GM12878 (cell line): Measurements from ENCODE around the gene DTD1. TPM values are rescaled to one million over a fixed set of nuclear protein-coding genes. Genes with fewer than 3 reads are reported as not detected.
A peak's percentile ranks its signal among the peaks of the same experiment; 100 is the strongest.

Source experiments
- ATAC-seq: fragments of 200-7000 bp; cut with Tn5 transposase; 3 replicates; pipeline ENCODE4 v1.9.1; 2020; ENCODE audit warnings: mild to moderate bottlenecking, moderate library complexity
- BruUV-seq: library from RNA; stranded (reverse); fragments of 400-500 nt; replicated peaks from 2 replicates; lab custom pipeline; 2021; lab: Mats Ljungman, UMichigan
- CTCF ChIA-PET: fragments of 300-600 bp; sonication (Branson Sonifier 250); formaldehyde crosslinking; extraction: SDS; loops from one replicate; lab custom pipeline; 2021; ENCODE audit warnings: inconsistent platforms; lab: Yijun Ruan, JAX
- POLR2A ChIA-PET: fragments of 350-600 bp; formaldehyde crosslinking; extraction: SDS; loops from one replicate; lab custom pipeline; 2021; ENCODE audit warnings: inconsistent platforms; lab: Charles Lee
- RAD21 ChIA-PET: fragments of 300-600 bp; sonication (Branson Sonifier 250); formaldehyde crosslinking; loops from one replicate; lab custom pipeline; 2023; ENCODE audit warnings: antibody characterized with exemption; ENCODE audit not compliant: unreplicated experiment; lab: Charles Lee
- SMC1A ChIA-PET: fragments of 300-600 bp; sonication (Branson Sonifier 250); formaldehyde crosslinking; loops from one replicate; lab custom pipeline; 2023; ENCODE audit not compliant: unreplicated experiment, uncharacterized antibody; lab: Charles Lee
- DNase-seq: peaks from one replicate; pipeline ENCODE4 v3.0.0-alpha.2; 2011; ENCODE audit warnings: low read depth, low spot score
- FAIRE-seq: peaks from 3 replicates; lab custom pipeline; 2011; peaks lifted over from hg19 to GRCh38; lab: Jason Lieb, UNC
- H2AFZ ChIP-seq: 2 replicates; pipeline ENCODE4 v1.6.0; 2011; ENCODE audit warnings: low read depth, low read length, control low read depth; ENCODE audit not compliant: control insufficient read depth
- H3K27ac ChIP-seq: 2 replicates; pipeline ENCODE4 v1.5.1; 2011; ENCODE audit warnings: control low read depth; ENCODE audit not compliant: control insufficient read depth, insufficient read depth
- H3K27me3 ChIP-seq, 2 experiments: replicated peaks in 1 of 2; 2 replicates each; pipeline versions ENCODE4 v1.6.0 to v1.6.1; 2011; ENCODE audit warnings: low read length in 1 of 2; ENCODE audit not compliant: control insufficient read depth in 2 of 2, insufficient read depth in 2 of 2
- H3K36me3 ChIP-seq, 2 experiments: 2 replicates each; pipeline ENCODE4 v1.5.1; 2011; ENCODE audit warnings: low read length in 1 of 2; ENCODE audit not compliant: control insufficient read depth in 2 of 2, insufficient read depth in 2 of 2
- H3K4me1 ChIP-seq: 2 replicates; pipeline ENCODE4 v1.6.1; 2011; ENCODE audit warnings: mild to moderate bottlenecking, low read length, moderate library complexity, mixed read lengths; ENCODE audit not compliant: control insufficient read depth, insufficient read depth
- H3K4me2 ChIP-seq: 2 replicates; pipeline ENCODE4 v1.6.0; 2011; ENCODE audit warnings: control low read depth; ENCODE audit not compliant: control insufficient read depth, insufficient read depth
- H3K4me3 ChIP-seq: fragments of 200-600 bp; sonication (generic); 2 replicates; pipeline ENCODE4 v1.5.1; 2016
- H3K79me2 ChIP-seq: 2 replicates; pipeline ENCODE4 v1.6.0; 2011; ENCODE audit warnings: low read length; ENCODE audit not compliant: control insufficient read depth, insufficient read depth
- H3K9ac ChIP-seq: 2 replicates; pipeline ENCODE4 v1.8.0; 2011; ENCODE audit warnings: low read length, control low read depth, mixed read lengths; ENCODE audit not compliant: control insufficient read depth, insufficient read depth
- H3K9me3 ChIP-seq: replicated peaks from 3 replicates; pipeline ENCODE4 v1.5.1; 2011; ENCODE audit warnings: mild to moderate bottlenecking, low read length; ENCODE audit not compliant: control insufficient read depth, insufficient read depth
- H4K20me1 ChIP-seq: 2 replicates; pipeline ENCODE4 v1.6.0; 2011; ENCODE audit not compliant: control insufficient read depth, insufficient read depth
- ASH2L ChIP-seq: fragments of 300-600, 200-600 bp; sonication (generic); IDR thresholded peaks from 2 replicates; pipeline ENCODE4 v1.6.1; 2017; ENCODE audit warnings: low read depth, mild to moderate bottlenecking, borderline replicate concordance
- ATF7 ChIP-seq: fragments of 450-650 bp; IDR thresholded peaks from 2 replicates; pipeline ENCODE4 v1.6.1; 2016; ENCODE audit warnings: low read depth, mild to moderate bottlenecking
- BHLHE40 ChIP-seq, 2 experiments: fragments of 450-650 bp in 1 of 2; IDR thresholded peaks; 2 replicates each; pipeline ENCODE4 v1.6.1; 2011 to 2017; ENCODE audit warnings: low read depth in 2 of 2, borderline replicate concordance in 1 of 2, improper control_type of control experiment in 1 of 2, low read length in 1 of 2, mild to moderate bottlenecking in 1 of 2
- DPF2 ChIP-seq: fragments of 450-650 bp; IDR thresholded peaks from 2 replicates; pipeline ENCODE4 v1.6.1; 2017; ENCODE audit warnings: mild to moderate bottlenecking
- ESRRA ChIP-seq: IDR thresholded peaks from 2 replicates; pipeline ENCODE4 v1.6.1; 2012; ENCODE audit warnings: mild to moderate bottlenecking, low read length, improper control_type of control experiment
- EZH2 ChIP-seq: IDR thresholded peaks from 2 replicates; pipeline ENCODE4 v1.6.1; 2012; ENCODE audit warnings: low read depth, mild to moderate bottlenecking, control low read depth, inconsistent platforms, low read length, borderline replicate concordance; ENCODE audit not compliant: control insufficient read depth
- LARP7 ChIP-seq: fragments of 450-650 bp; IDR thresholded peaks from 2 replicates; pipeline ENCODE4 v1.6.1; 2017; ENCODE audit warnings: mild to moderate bottlenecking
- NR2C2 ChIP-seq: IDR thresholded peaks from 2 replicates; pipeline ENCODE4 v1.6.1; 2011; ENCODE audit warnings: borderline replicate concordance, low read depth; ENCODE audit not compliant: control insufficient read depth, insufficient read length
- PAX8 ChIP-seq: fragments of 450-650 bp; IDR thresholded peaks from 2 replicates; pipeline ENCODE4 v1.6.1; 2017; ENCODE audit warnings: mild to moderate bottlenecking, moderate library complexity
- PBX3 ChIP-seq: IDR thresholded peaks from 2 replicates; pipeline ENCODE4 v1.6.1; 2011; ENCODE audit warnings: mild to moderate bottlenecking, low read depth, low read length, moderate library complexity; ENCODE audit not compliant: insufficient replicate concordance
- SMC3 ChIP-seq: IDR thresholded peaks from 2 replicates; pipeline ENCODE4 v1.6.1; 2011; ENCODE audit warnings: low read length, improper control_type of control experiment, borderline replicate concordance
- SUZ12 ChIP-seq: fragments of 200-600 bp; sonication (generic); IDR thresholded peaks from one replicate; pipeline ENCODE4 v1.6.1; 2018; ENCODE audit warnings: antibody characterized with exemption, mild to moderate bottlenecking; ENCODE audit not compliant: unreplicated experiment
- TCF3 ChIP-seq: IDR thresholded peaks from 2 replicates; pipeline ENCODE4 v1.6.1; 2012; ENCODE audit warnings: low read depth, mild to moderate bottlenecking, low read length, borderline replicate concordance; ENCODE audit not compliant: insufficient read depth
- ZNF274 ChIP-seq: IDR thresholded peaks from one replicate; pipeline ENCODE4 v1.8.0; 2011; ENCODE audit not compliant: insufficient read length, insufficient read depth
- ZNF622 ChIP-seq: fragments of 450-650 bp; IDR thresholded peaks from 2 replicates; pipeline ENCODE4 v1.6.1; 2017; ENCODE audit warnings: mild to moderate bottlenecking, inconsistent platforms
- WGBS: methylation state at CpG from one replicate; pipeline ENCODE4 v1.1.6; 2016; ENCODE audit warnings: low lambda C conversion rate; ENCODE audit not compliant: insufficient replicate concordance, insufficient coverage; ENCODE audit errors: missing lambda C conversion rate; 5-methylcytosine and 5-hydroxymethylcytosine counted together
- in situ Hi-C: fragments of 300-500 bp; cut with MboI; formaldehyde crosslinking; loops from 9 replicates; pipeline ENCODE4 v1.14.3; 2018; ENCODE audit warnings: mixed read lengths
- intact Hi-C: fragments of 100-400 bp; cut with micrococcal nuclease; formaldehyde crosslinking; loops from one replicate; pipeline ENCODE4 v1.14.2; 2022; ENCODE audit not compliant: unreplicated experiment
- polyA plus RNA-seq, 11 experiments: library from polyadenylated mRNA; depleted of rRNA in 4 of 11; unstranded in 6 of 11; stranded (reverse) in 5 of 11; fragments of >200 nt; fragmentation: Nextera tagmentation in 4 of 11; fragmentation: Illumina TruSeq in 1 of 11; extraction: Ambion mirVana in 4 of 11; extraction: Trizol in 1 of 11; gene quantifications; 1 replicate in 1 of 11; 2 replicates in 10 of 11; pipeline versions ENCODE4 v1.2.1 to v1.2.3, GENCODE V29; 2011 to 2016; ENCODE audit warnings: inconsistent platforms in 2 of 11, missing spikeins in 2 of 11, low read depth in 1 of 11
- total RNA-seq, 4 experiments: library from RNA; depleted of rRNA in 3 of 4; stranded (reverse); fragments of >200 nt in 3 of 4; fragmentation: Illumina TruSeq in 1 of 4; extraction: Trizol in 1 of 4; gene quantifications; 2 replicates each; pipeline versions ENCODE4 v1.2.1 to v1.2.3, GENCODE V29; 2013 to 2021
- TF ChIP-seq, protein P1 (sequence below): fragments of 450-650 bp; IDR thresholded peaks from 2 replicates; pipeline ENCODE4 v1.6.1; 2017; ENCODE audit warnings: mild to moderate bottlenecking, moderate library complexity

DTD1 gene
- total and polyA plus RNA-seq, 10 of the 15 experiments (the other 5 are each of a cell fraction or from before 2014, with no cell fraction given), result 24.3 to 99.8 (median 63.3) TPM

GRCh38 chr20:18566892-18567738 lies 20.7 kb upstream of the DTD1 start, which contains the start of gene SMIM26 (continued):
- TF ChIP-seq PBX3 (no peak), ASH2L (no peak), ZNF622 (no peak), EZH2 (no peak), SUZ12 (no peak), TCF3 (peak; percentile 55; the same call in 1 of the 2 replicates), ZNF274 (no peak)

DNA sequence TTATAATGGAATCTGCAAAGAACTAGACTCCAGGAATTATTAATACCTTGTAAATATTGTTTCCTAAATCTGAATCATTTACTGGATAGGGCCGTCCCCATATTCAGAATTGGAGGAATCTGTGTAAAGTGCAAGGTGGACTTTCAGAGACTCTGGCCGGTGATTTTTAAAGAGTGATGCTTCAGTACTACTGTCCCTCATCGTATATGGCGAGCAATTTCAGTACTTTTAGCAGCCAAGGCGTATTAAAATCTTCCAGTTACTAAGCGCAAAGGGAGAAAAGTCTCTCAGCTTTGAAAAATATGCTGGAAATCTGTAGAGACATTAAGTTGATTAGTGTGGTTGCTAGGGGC lies 20.1 kb upstream of the DTD1 start:
- ATAC-seq (peak; percentile 51), DNase-seq (no peak), FAIRE-seq (peak; percentile 7)
- Histone ChIP-seq H2AFZ (peak overlapping the region; percentile 87), H3K27me3 (no peaks in the 10 kb centered on the region), H3K27ac (peak overlapping the region; percentile 78), H3K79me2 (peaks cover 16% of the 10 kb centered on the region), H3K4me3 (peak overlapping the region; percentile 98), H3K9ac (peak overlapping the region; percentile 83), H3K36me3 (peaks cover 0 to 5% of the 10 kb centered on the region in 2 experiments; a peak in 1 of 4 replicates), H3K4me2 (peak overlapping the region; percentile 69; the same call in 1 of the 2 replicates), H4K20me1 (no peaks in the 10 kb centered on the region), H3K9me3 (no peaks in the 10 kb centered on the region; the same call in 2 of the 3 replicates), H3K4me1 (peaks cover 4% of the 10 kb centered on the region; the same call in 1 of the 2 replicates)
- in situ Hi-C loops, result no loop called here
- ChIA-PET CTCF (no interaction called here), SMC1A (no interaction called here), POLR2A (interaction anchor here (1.8 kb wide), 1 partner anchor 61 kb away, joined by 7 read pairs; the partner anchor contains the start of gene SEC23B), RAD21 (interaction anchor here (1.7 kb wide), 1 partner anchor 21 kb away, joined by 3 read pairs; no protein-coding TSS in a partner anchor)
- WGBS, result 1% methylated on average over 6 of the region's 6 CpGs
- intact Hi-C loops, result loop anchor here (2.0 kb wide), 4 partner anchors 19 to 155 kb away; partner anchors contain the start of genes RBBP9 and SEC23B
- TSS peak; percentile 95 for BruUV-seq
- no peak for TF ChIP-seq ATF7
- no peak for TF ChIP-seq BHLHE40 (IDR thresholded peaks at IDR 0.05; ENCODE audit: borderline replicate concordance in 1 of 2, low read depth in 2 of 2, low read length in 1 of 2)
- TF ChIP-seq SMC3, result no peak
- no peak for TF ChIP-seq DPF2
- no peak for TF ChIP-seq PAX8
- no peak for TF ChIP-seq NR2C2
- TF ChIP-seq ESRRA, result 0 out of 2 replicates have a peak, but pooled peaks have one; percentile 1
- TF ChIP-seq, protein P1, sequence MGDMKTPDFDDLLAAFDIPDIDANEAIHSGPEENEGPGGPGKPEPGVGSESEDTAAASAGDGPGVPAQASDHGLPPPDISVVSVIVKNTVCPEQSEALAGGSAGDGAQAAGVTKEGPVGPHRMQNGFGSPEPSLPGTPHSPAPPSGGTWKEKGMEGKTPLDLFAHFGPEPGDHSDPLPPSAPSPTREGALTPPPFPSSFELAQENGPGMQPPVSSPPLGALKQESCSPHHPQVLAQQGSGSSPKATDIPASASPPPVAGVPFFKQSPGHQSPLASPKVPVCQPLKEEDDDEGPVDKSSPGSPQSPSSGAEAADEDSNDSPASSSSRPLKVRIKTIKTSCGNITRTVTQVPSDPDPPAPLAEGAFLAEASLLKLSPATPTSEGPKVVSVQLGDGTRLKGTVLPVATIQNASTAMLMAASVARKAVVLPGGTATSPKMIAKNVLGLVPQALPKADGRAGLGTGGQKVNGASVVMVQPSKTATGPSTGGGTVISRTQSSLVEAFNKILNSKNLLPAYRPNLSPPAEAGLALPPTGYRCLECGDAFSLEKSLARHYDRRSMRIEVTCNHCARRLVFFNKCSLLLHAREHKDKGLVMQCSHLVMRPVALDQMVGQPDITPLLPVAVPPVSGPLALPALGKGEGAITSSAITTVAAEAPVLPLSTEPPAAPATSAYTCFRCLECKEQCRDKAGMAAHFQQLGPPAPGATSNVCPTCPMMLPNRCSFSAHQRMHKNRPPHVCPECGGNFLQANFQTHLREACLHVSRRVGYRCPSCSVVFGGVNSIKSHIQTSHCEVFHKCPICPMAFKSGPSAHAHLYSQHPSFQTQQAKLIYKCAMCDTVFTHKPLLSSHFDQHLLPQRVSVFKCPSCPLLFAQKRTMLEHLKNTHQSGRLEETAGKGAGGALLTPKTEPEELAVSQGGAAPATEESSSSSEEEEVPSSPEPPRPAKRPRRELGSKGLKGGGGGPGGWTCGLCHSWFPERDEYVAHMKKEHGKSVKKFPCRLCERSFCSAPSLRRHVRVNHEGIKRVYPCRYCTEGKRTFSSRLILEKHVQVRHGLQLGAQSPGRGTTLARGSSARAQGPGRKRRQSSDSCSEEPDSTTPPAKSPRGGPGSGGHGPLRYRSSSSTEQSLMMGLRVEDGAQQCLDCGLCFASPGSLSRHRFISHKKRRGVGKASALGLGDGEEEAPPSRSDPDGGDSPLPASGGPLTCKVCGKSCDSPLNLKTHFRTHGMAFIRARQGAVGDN, result no peak
- TF ChIP-seq LARP7, result no peak
